ENCODE measurements around the gene LMAN2.
A peak's percentile ranks its signal among the peaks of the same experiment; 100 is the strongest.

The LMAN2 gene

GRCh38 chr5:177304392-177305119 is 46.9 kb downstream of the LMAN2 start:
- DNase-seq: no peak

GRCh38 chr5:177303925-177304391 is 47.5 kb downstream of the LMAN2 start:
- DNase-seq: no peak

- DNase-seq: peak; percentile 43 to 52
Observed at GRCh38 chr5:177303121-177303924, 48.1 kb downstream of the LMAN2 start, which contains the start of the genes PRELID1 and RAB24. Gene PRELID1, plus strand, starts transcription at chr5:177303799. Its CDS starts 187 bp downstream, at chr5:177303986. Gene RAB24, minus strand, starts transcription at chr5:177303719. Its CDS starts 431 bp downstream, at chr5:177303288.

- no peak for DNase-seq
Observed at GRCh38 chr5:177302354-177303110, 48.9 kb downstream of the LMAN2 start.

- DNase-seq: no peak
Observed at GRCh38 chr5:177301503-177302165, 49.8 kb downstream of the LMAN2 start.

- no peak for DNase-seq
Observed at GRCh38 chr5:177300951-177301350, 50.5 kb downstream of the LMAN2 start.

GRCh38 chr5:177300236-177300880 is 51.1 kb downstream of the LMAN2 start:
- peak; percentile 97 for DNase-seq

GRCh38 chr5:177299697-177300096 is 51.8 kb downstream of the LMAN2 start:
- DNase-seq: no peak

GRCh38 chr5:177297922-177298321 is 53.5 kb downstream of the LMAN2 start:
- no peak for DNase-seq

GRCh38 chr5:177296581-177296980 is 54.9 kb downstream of the LMAN2 start:
- peak in 1 of 2 experiments; percentile 14 for DNase-seq

- peak; percentile 11 to 42 for DNase-seq
Observed at GRCh38 chr5:177295924-177296323, 55.5 kb downstream of the LMAN2 start.

GRCh38 chr5:177294632-177295031 is 56.8 kb downstream of the LMAN2 start:
- no peak for DNase-seq

- DNase-seq: no peak
Observed at GRCh38 chr5:177293819-177294581, 57.5 kb downstream of the LMAN2 start.

- DNase-seq: no peak
Observed at GRCh38 chr5:177291735-177292134, 59.7 kb downstream of the LMAN2 start.

GRCh38 chr5:177290816-177291596 is 60.5 kb downstream of the LMAN2 start:
- no peak for DNase-seq

- no peak for DNase-seq
Observed at GRCh38 chr5:177288191-177288590, 63.3 kb downstream of the LMAN2 start.
